ENCODE measurements around the gene TSHZ2.
"Not testable (repeated sequence)": the region's sequence is repeated elsewhere in the genome, so short reads cannot be mapped to it uniquely, and the experiment has no call there.

The TSHZ2 gene

DNA sequence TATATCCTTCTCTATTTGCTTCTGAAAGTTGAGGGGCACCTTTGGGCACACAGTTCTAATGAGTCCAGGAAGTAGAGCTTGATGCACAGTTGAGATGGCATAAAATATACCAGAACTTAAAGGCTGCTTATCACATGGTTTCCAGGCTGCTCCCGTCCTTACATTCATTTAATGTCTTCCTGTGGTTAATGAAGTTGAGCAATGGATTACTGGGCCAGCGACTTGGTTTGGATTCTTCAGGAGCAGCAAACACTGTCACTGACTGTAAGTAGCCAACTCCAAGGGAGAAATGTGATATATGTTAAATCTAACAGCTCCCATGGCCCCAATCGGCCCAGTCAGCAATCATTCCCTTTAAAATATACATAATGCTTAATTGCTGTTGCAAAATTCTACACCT lies 9.0 kb upstream of the TSHZ2 start:
- in situ Hi-C loops (cut with MboI; ENCODE audit: low sequenced_read_pairs), result no loop called here

DNA sequence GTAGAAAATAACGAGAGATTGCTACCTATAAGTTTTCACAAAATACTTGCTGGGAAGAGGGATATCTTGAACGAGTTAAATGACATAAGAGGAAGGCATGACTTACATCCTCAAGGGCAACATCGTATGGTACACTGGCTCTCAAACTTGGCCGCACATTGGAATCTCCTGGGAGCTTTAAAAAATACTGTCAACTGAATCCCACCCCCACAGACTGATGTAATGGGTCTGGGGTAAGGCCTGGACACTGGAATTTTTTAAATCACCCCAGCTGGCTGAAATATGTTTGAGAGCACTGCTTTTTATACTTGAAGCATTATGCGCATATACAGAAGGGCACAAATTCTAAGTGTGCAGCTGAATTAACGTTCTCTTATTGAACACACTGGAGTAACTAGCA lies 8.0 kb upstream of the TSHZ2 start:
- in situ Hi-C loops (cut with MboI; ENCODE audit: low sequenced_read_pairs), result no loop called here

GRCh38 chr20:52965380-52965779 lies 6.8 kb upstream of the TSHZ2 start:
- in situ Hi-C loops (cut with MboI; ENCODE audit: low sequenced_read_pairs), result no loop called here

- in situ Hi-C loops (cut with MboI; ENCODE audit: low sequenced_read_pairs), result no loop called here
Observed at GRCh38 chr20:52965819-52966218, 6.3 kb upstream of the TSHZ2 start.

DNA sequence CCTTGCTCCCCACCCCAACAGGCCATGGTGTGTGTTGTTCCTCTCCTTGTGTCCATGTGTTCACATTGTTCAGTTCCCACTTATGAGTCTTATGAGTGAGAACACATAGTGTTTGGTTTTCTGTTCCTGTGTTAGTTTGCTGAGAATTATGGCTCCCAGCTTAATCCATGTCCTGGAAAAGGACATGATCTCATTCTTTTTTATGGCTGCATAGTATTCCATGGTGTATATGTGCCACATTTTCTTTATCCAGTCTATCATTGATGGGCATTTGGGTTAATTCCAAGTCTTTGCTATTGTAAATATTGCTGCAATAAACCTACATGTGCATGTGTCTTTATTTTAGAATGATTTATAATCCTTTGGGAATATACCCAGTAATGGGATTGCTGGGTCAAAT lies 5.6 kb upstream of the TSHZ2 start:
- in situ Hi-C loops (cut with MboI; ENCODE audit: low sequenced_read_pairs), result not testable (repeated sequence)

DNA sequence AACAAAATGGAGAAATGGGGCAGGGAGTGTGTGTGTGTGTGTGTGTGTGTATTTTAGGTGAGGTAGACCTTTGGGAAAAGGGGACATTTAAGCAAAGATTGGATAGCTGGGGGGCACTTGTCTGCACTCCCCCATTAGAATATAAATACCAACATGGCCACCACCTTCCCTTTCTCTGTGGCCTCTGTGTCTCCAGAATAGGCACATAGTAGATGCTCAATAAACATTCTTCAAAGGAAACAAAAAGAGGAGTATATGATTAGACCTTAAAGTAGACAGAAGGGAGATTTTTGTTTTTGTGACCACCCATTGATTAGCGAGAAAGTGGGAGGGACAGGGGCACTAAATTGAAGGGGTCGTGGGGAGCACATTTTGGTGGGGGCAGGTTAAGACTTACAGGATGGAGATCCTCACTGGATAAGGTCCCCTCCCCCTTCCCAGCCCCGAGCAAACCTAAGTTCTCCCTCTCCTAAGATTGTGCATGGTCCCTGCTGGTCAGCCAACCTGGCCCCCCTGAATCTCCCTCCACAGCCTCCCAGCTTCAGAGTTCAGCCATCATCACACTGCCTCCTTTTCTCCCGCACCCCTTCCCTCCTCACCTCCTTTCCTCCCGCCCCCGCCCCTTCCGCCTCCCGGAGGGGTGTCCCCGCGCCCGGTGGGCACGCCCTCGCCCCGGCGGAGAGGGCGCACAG lies 514 bp upstream of the TSHZ2 start:
- in situ Hi-C loops (cut with MboI; ENCODE audit: low sequenced_read_pairs), result no loop called here

- in situ Hi-C loops (cut with MboI; ENCODE audit: low sequenced_read_pairs), result no loop called here
Observed at GRCh38 chr20:52972965-52973819, 1.0 kb downstream of the TSHZ2 start.

DNA sequence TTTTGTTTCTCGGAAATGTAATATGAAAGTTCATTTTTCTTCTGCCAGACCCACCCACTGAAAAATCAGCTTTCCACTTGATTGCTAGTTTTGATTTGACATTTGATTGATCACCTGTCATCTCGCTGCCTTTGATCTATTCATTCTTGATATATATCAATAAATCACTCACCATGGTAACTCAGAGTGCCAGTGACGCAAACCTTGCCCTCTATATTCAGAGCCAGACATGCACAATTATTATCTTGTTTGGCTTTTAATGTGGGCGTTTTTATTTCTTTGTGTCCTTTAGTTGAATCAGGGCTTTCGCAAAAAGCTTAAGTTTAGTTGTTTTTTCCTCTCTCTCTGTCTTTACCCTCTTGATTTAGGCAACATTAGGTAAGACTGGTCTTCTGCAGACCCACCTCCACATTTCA lies 2.0 kb downstream of the TSHZ2 start:
- in situ Hi-C loops (cut with MboI; ENCODE audit: low sequenced_read_pairs), result no loop called here

GRCh38 chr20:52975029-52975732 lies 3.0 kb downstream of the TSHZ2 start:
- in situ Hi-C loops (cut with MboI; ENCODE audit: low sequenced_read_pairs), result no loop called here

- in situ Hi-C loops (cut with MboI; ENCODE audit: low sequenced_read_pairs), result no loop called here
Observed at GRCh38 chr20:52975803-52976531, 3.8 kb downstream of the TSHZ2 start.

DNA sequence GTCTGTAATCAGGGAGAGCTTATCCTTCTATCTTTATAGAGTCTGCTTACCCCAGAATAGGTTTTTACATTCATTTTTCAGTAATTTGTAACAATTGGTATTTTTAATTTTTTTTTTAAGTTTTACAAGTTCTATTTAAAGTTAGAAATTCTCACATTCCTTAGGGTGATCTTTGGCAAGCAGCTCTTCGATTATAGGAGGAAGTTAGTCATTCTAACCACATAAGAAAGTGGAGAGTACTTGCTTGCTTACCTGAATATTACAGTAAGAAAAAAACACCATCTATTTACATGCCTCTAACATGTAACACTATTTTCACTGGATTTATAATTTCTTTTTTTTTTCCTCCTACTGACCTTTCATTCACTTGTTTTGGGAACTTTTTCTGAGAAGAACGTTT lies 6.7 kb downstream of the TSHZ2 start:
- in situ Hi-C loops (cut with MboI; ENCODE audit: low sequenced_read_pairs), result no loop called here

DNA sequence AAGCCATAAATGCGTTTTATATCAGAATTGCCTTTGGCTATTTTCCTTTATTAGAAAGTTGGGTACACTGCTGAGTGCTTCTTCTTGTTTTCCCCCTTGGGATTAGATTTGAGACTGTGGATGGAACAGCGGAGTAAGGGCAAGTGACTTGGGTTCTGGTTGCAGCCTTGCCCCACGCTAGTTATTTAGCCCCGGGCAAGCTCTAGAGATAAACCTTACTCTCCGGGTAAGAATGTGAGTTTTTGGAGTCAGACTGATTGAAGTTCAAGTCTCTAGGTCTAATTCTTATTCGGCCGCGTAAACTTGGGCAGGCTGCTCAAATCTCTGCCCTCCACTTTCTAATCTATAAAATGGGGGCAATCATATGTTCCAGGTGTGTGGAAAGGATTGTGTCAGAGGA lies 8.9 kb downstream of the TSHZ2 start:
- in situ Hi-C loops (cut with MboI; ENCODE audit: low sequenced_read_pairs), result no loop called here

- in situ Hi-C loops (cut with MboI; ENCODE audit: low sequenced_read_pairs), result no loop called here
Observed at GRCh38 chr20:52983726-52984450, 11.7 kb downstream of the TSHZ2 start.

- in situ Hi-C loops (cut with MboI; ENCODE audit: low sequenced_read_pairs), result no loop called here
Observed at GRCh38 chr20:52984451-52984810, 12.3 kb downstream of the TSHZ2 start.

GRCh38 chr20:52985687-52986086 lies 13.5 kb downstream of the TSHZ2 start:
- in situ Hi-C loops (cut with MboI; ENCODE audit: low sequenced_read_pairs), result no loop called here

- in situ Hi-C loops (cut with MboI; ENCODE audit: low sequenced_read_pairs), result no loop called here
Observed at GRCh38 chr20:52987295-52987694, 15.1 kb downstream of the TSHZ2 start.

DNA sequence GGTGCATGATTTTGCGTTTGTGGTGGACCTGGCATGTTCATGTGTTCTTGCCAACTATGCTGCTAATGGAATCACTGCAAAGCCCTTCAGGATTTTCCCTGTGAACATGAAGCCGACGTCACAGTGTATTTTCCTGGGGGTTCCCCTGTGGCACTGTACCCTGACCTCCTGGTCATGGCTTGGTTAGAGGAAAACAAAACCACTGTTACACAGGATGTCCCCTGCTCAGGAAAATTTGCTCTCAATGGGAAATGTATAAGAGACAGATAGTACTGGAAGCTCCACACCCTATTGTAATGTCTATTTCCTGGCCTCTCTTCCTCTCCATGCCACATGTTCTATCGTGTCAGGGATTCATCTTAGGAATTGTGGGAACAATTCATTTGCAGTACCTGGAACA lies 19.7 kb downstream of the TSHZ2 start:
- in situ Hi-C loops (cut with MboI; ENCODE audit: low sequenced_read_pairs), result no loop called here

GRCh38 chr20:52992632-52993031 lies 20.5 kb downstream of the TSHZ2 start:
- in situ Hi-C loops (cut with MboI; ENCODE audit: low sequenced_read_pairs), result no loop called here

GRCh38 chr20:52993076-52993475 lies 20.9 kb downstream of the TSHZ2 start:
- in situ Hi-C loops (cut with MboI; ENCODE audit: low sequenced_read_pairs), result no loop called here

DNA sequence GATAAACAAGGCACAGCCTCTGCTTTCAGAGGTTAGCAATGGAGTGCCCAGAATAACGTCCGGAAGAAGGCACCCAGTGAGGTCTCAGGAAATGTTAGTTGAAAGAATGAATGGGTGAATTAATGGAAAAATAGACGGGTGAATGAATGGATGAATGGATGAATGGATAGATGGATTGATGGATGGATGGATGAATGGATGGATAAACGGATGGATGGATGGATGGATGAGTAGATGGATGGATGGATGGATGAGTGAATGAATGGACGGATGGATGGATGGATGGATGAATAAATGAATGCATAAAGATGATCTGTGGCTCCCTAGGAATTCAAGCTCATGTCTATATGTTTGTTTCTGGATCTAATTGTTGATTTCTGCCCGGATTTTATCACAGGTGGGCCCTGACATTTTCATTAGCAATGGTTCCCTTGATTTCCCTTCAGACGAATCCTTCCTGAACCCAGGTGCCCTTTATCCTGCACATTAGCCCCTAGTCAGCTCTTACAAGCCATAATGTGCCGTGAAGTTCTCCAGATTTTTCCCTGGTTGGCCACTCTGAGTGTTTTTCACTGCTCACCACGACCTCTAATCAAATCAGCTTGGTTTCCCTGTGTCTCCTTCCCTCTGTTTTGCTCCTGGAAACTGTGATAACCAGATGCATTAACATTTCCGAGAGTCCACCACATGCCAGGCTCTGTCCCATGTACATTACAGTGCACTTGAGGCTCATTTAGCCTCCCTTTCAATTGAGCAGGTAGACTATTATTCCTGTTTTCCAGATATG lies 22.2 kb downstream of the TSHZ2 start:
- in situ Hi-C loops (cut with MboI; ENCODE audit: low sequenced_read_pairs), result no loop called here

Data from hTERT RPE-1 (cell line).